OCI-LY3 (cell line): Measurements from ENCODE around the gene KIF1A.

Source experiments
- H2AFZ ChIP-seq: fragments of 200-600, 300-600 bp; shearing (Covaris generic); 2 replicates; pipeline ENCODE4 v1.6.0; 2014; ENCODE audit warnings: antibody characterized with exemption, low read depth, low read length
- H3K27ac ChIP-seq: fragments of 200-600, 300-600 bp; sonication (generic); 2 replicates; pipeline ENCODE4 v1.5.1; 2014; ENCODE audit warnings: mild to moderate bottlenecking, low read length, moderate library complexity, mixed read lengths
- H3K27me3 ChIP-seq: fragments of 200-600, 300-600 bp; sonication (generic); 2 replicates; pipeline ENCODE4 v1.6.1; 2014; ENCODE audit warnings: low read depth, low read length, mixed read lengths
- H3K36me3 ChIP-seq: fragments of 200-600, 300-600 bp; sonication (generic); replicated peaks from 2 replicates; pipeline ENCODE3; 2014; ENCODE audit warnings: low read depth, low read length, mixed read lengths
- H3K4me1 ChIP-seq: fragments of 300-600, 200-600 bp; sonication (generic); 2 replicates; pipeline ENCODE4 v1.6.1; 2014; ENCODE audit warnings: low read length, mixed read lengths
- H3K4me2 ChIP-seq: fragments of 200-600, 300-600 bp; sonication (generic); 2 replicates; pipeline ENCODE4 v1.6.1; 2014; ENCODE audit warnings: low read length, mixed read lengths
- H3K4me3 ChIP-seq: fragments of 300-600, 200-600 bp; sonication (generic); 2 replicates; pipeline ENCODE4 v1.5.1; 2014; ENCODE audit warnings: antibody characterized with exemption, mild to moderate bottlenecking, low read length, moderate library complexity
- H3K79me2 ChIP-seq: fragments of 300-600, 200-600 bp; shearing (Covaris generic); 2 replicates; pipeline ENCODE4 v1.6.1; 2014; ENCODE audit warnings: mild to moderate bottlenecking, low read length, mixed read lengths
- H3K9ac ChIP-seq: fragments of 300-600, 200-600 bp; shearing (Covaris generic); 2 replicates; pipeline ENCODE4 v1.6.0; 2014; ENCODE audit warnings: mild to moderate bottlenecking, low read length, moderate library complexity
- H3K9me3 ChIP-seq: fragments of 200-600, 300-600 bp; shearing (Covaris generic); 2 replicates; pipeline ENCODE4 v1.6.1; 2014; ENCODE audit warnings: low read length, mixed read lengths; ENCODE audit not compliant: insufficient read depth
- H4K20me1 ChIP-seq: fragments of 200-600, 300-600 bp; sonication (generic); 2 replicates; pipeline ENCODE4 v1.6.1; 2016; ENCODE audit warnings: low read length, mixed read lengths; ENCODE audit not compliant: insufficient read depth
- CTCF ChIP-seq: fragments of 200-600, 300-600 bp; sonication (generic); IDR thresholded peaks from 2 replicates; pipeline ENCODE4 v1.5.1; 2014; ENCODE audit warnings: antibody characterized with exemption, low read length, low read depth
- EZH2phosphoT487 ChIP-seq: fragments of 200-600 bp; shearing (Covaris generic); IDR thresholded peaks from 2 replicates; pipeline ENCODE4 v1.6.1; 2018; ENCODE audit warnings: antibody characterized with exemption, mixed run types, low read depth

KIF1A gene

GRCh38 chr2:240795454-240795853 is 24.6 kb downstream of the KIF1A start:
- no peak for TF ChIP-seq EZH2phosphoT487
- no peak for TF ChIP-seq CTCF
- Histone ChIP-seq H3K27ac (no peak overlapping the region), H3K4me1 (peaks cover 6% of the 10 kb centered on the region; the same call in 1 of the 2 replicates), H3K9ac (no peak overlapping the region), H3K36me3 (no peaks in the 10 kb centered on the region), H3K9me3 (no peaks in the 10 kb centered on the region), H2AFZ (no peak overlapping the region), H3K4me3 (no peak overlapping the region), H3K27me3 (0 out of 2 replicates have a peak, but pooled peaks cover under 1% of the 10 kb centered on the region), H4K20me1 (no peaks in the 10 kb centered on the region), H3K4me2 (no peak overlapping the region), H3K79me2 (no peaks in the 10 kb centered on the region)

GRCh38 chr2:240794178-240794721 is 25.8 kb downstream of the KIF1A start:
- no peaks in the 10 kb centered on the region for H3K36me3 ChIP-seq
- no peaks in the 10 kb centered on the region for H4K20me1 ChIP-seq
- H3K4me3 ChIP-seq: no peak overlapping the region
- H3K27me3 ChIP-seq: no peaks in the 10 kb centered on the region
- no peak for TF ChIP-seq EZH2phosphoT487
- TF ChIP-seq CTCF: no peak
- H3K9me3 ChIP-seq: no peaks in the 10 kb centered on the region
- no peak overlapping the region for H3K4me2 ChIP-seq
- no peak overlapping the region for H3K27ac ChIP-seq
- no peak overlapping the region for H2AFZ ChIP-seq
- H3K9ac ChIP-seq: no peak overlapping the region
- peaks cover 16% of the 10 kb centered on the region for H3K4me1 ChIP-seq
- H3K79me2 ChIP-seq: no peaks in the 10 kb centered on the region

GRCh38 chr2:240793313-240794177 is 26.5 kb downstream of the KIF1A start:
- H3K27me3 ChIP-seq: no peaks in the 10 kb centered on the region
- no peak overlapping the region for H2AFZ ChIP-seq
- no peak overlapping the region for H3K4me3 ChIP-seq
- H3K9me3 ChIP-seq: no peaks in the 10 kb centered on the region
- no peaks in the 10 kb centered on the region for H4K20me1 ChIP-seq
- H3K27ac ChIP-seq: no peak overlapping the region
- H3K36me3 ChIP-seq: no peaks in the 10 kb centered on the region
- no peak overlapping the region for H3K4me2 ChIP-seq
- no peaks in the 10 kb centered on the region for H3K79me2 ChIP-seq
- no peak for TF ChIP-seq CTCF
- TF ChIP-seq EZH2phosphoT487: no peak
- no peak overlapping the region for H3K9ac ChIP-seq
- H3K4me1 ChIP-seq: peaks cover 18% of the 10 kb centered on the region

GRCh38 chr2:240792629-240793312 is 27.2 kb downstream of the KIF1A start:
- Histone ChIP-seq H3K4me1 (peaks cover 18% of the 10 kb centered on the region), H3K27ac (no peak overlapping the region), H3K27me3 (no peaks in the 10 kb centered on the region), H3K4me2 (no peak overlapping the region), H4K20me1 (no peaks in the 10 kb centered on the region), H3K4me3 (no peak overlapping the region), H3K9me3 (no peaks in the 10 kb centered on the region), H3K36me3 (no peaks in the 10 kb centered on the region), H3K9ac (no peak overlapping the region), H3K79me2 (no peaks in the 10 kb centered on the region), H2AFZ (no peak overlapping the region)
- TF ChIP-seq CTCF: no peak
